GM18907 (cell line): ENCODE data around the gene STAB2.
"Not testable (repeated sequence)": the region's sequence is repeated elsewhere in the genome, so short reads cannot be mapped to it uniquely, and the experiment has no call there.

Source experiments
- ATAC-seq: cut with Tn5 transposase; IDR thresholded peaks from one replicate; pipeline ENCODE4 v1.9.1; 2021; ENCODE audit warnings: mild to moderate bottlenecking, moderate library complexity; ENCODE audit not compliant: unreplicated experiment

The STAB2 gene

DNA sequence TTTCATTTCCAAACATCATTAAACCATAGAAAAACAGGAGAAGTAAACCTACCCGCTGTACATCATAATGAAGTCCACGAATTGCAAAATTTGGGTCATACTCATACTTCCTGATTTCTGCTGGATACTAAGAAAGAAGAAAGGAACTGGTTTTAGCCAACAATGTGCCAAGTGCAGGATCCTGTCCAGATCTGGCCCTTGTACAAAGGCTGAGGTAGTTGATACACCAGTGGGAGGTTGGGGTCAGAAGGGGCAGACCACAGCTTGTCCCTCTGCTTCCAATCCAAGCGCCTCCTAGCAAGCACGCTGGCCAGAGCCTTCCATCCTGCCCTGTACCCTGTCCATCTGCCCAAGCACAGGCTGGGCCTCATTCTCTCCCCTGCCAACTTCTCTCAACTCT lies 219.7 kb downstream of the STAB2 start:
- ATAC-seq = no peak

DNA sequence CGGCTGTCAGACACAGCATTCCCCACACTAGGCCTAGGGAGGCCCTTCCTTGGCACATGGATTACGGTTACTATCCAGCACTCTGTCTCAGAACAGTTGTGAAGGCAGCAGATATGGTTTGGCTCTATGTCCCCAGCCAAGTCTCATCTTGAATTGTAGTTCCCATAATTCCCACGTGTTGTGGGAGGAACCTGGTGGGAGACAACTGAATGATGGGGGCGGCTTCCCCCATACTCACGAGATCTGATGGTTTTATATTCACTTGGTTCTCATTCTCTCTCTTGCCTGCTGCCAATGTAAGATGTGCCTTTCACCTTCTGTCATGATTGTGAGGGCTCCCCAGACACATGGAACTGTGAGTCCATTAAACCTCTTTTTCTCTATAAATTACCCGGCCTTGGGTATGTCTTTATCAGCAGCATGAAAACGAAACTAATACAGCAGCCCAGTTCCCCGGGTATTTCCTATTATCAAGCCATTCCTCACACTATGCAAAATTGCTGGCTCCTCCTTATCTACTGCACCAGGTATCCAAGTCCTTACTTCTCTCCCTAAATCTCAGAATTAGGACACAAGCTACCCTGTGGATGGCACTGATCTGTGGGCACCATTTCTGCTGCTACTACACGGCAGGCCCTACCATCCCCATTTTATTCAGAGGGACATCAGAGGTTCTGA lies 220.6 kb downstream of the STAB2 start:
- ATAC-seq = no peak

DNA sequence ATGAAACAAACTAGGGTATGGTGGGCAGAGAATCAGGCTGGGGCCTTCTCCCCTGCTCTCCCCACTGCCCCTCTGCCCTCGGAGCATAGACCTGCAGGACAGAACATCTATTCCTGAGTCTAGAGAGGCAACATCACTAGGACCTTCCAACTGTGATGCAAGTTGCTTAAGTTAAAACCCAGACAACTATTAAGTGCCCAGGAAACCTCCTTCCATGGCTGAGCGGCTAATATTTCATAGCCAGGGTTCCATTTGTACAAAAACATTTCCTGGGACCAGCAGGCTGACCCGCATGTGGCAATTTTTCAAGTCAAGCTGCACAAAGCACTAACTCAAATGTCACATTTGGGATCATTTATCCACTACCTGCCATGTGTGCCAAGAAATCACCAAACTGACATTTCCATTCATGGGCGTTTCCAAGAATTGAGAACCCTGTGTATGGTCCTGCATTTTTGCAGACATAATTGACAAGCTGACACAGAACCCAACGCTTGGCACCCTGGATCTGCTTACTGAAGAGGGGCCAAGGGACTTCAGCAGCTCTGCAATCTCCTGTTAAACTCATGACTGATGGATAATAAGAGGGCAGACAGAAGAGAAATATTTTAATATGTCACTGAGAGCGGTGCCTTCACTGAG lies 221.3 kb downstream of the STAB2 start:
- ATAC-seq = no peak

DNA sequence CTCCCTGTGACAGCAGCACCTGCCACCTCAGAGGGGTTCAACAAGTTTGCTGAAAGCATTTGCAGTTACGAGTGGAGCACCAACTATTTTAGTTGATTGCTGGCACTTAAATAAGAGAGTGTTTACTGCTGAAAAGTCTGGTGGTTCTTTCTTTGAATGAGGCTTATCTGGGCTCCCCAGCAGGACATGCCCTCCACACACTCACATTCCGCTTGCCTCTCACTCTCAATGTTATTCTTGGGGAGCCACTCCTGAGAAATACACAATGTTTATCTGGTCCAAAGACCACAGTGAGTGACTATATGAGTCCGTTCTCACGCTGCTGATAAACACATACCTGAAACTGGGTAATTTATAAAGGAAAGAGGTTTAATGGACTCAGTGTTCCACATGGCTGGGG lies 222.1 kb downstream of the STAB2 start:
- no peak for ATAC-seq

DNA sequence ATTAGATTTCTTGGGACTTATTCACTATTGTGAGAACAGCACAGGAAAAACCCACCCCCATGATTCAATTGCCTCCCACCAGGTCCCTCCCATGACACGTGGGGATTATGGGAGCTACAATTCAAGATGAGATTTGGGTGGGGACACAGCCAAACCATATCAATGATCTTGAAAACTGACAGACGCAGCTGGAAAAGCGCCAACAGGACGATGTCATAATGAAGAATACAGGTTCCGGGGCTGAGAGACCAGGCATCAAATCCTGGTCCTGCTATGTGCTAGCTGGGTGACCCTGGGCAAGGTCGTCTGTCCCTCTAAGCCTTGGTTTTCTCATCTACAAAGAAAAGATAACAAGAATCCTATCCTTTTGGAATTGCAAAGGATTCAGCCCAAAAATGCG lies 222.6 kb downstream of the STAB2 start:
- not testable (repeated sequence) for ATAC-seq

DNA sequence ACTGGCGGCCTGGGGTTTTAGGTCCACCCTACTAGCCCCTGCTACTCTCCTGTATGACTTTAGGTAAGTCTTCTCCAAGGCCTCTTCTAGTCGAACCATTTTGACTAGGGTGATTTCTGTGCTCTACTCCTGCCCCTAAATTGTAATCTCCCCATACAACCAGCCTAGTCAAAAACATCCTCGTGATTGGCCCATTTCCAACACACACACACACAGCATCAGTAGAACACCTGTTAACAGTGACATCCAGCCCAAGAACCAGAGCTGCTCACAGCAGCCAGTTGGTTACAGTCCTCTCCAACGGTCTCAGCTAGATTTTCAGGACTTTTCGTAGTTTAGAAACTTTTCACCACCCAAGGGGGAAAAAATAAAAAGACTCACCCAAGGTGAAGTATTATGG lies 223.0 kb downstream of the STAB2 start:
- no peak for ATAC-seq

DNA sequence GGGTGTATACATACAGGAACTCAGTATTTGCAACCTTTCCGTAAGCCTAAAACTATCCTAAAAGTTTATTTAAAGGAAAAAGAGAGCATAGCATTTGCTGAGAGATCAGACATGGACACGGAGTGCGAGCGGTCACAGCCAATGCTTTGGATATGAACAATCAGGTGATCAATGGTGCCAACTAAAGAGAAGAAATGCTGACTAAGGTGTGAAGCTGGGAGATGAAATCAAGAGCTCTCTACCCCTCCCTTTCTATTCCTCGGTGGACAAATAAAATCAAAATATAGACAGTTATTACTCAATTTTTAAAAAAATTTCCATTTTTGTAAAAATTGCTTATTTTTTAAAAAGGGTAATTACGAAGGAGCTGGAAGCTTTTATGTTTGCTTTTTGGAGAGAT lies 224.7 kb downstream of the STAB2 start:
- no peak for ATAC-seq

DNA sequence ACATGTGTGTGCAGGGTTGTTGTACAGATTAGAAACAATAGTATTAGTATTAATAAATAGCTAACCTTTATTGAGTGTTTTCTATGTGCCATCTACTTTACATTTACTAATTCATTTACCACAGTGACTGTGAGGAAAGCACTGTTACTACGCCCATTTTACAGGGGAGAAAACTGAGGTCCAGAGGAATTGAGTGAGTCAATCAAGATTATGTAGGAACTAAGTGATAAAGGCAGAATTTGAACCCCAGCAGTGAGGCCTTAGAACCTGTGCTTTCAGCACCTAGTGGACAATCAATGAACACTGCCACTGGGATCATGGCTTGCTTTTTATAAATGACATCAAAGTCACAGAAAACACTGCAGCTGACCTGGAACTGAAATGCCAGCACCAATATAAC lies 225.7 kb downstream of the STAB2 start:
- no peak for ATAC-seq

DNA sequence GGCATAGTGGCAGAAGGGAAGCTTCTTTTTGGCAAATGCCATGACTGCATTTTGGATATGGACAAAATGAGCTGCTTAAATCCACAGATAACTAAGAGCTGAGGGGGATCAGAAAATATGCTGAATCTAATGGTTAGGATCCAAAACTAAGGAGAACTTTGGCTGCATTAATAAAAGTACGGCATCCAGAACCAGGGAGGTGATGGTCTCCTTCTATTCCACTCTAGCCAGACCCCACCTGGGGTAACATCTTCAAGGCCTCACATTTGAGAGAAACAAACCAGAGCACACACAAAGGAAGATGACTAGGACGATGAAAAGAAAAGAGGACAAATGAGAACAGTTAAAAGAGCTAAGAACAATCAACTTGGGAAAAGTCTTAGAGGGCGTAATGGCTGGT lies 226.4 kb downstream of the STAB2 start:
- no peak for ATAC-seq

DNA sequence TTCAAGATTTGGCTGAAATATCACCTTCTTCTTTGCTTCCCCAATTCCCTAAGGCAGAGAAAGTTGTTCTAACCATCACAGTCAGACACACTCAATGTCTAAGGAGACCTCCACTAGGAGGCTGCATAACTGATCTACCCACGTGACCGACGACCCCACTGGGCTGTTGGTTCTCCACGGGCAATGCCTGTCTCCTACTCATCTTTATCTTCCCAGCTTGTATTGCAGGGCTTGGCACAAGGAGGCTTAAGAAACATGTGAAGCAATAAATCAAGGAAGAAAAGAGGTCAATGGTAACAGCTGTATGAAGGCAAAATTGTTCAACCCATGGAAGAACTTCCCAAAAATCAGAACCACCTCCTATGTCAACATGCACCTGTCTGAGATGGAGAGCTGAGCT lies 226.9 kb downstream of the STAB2 start:
- no peak for ATAC-seq

DNA sequence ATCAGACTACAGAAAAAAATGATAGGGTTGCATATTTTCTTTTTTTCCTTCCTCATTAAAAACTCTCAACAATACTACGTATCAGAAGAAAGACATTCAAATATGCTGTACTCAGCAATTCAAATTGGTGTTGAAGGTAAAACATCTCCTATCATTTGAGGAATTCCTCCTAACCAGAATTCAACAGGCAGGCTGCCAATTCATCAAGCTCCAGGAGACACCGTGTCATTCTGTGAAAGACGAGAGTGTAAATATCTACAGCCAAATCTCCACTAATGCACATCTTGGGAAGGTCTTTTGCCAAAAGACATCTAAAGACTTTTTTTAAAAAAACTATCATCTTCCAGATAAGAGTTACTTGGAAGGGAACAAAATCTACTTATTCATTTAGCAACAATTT lies 227.4 kb downstream of the STAB2 start:
- no peak for ATAC-seq
